WTC11 (cell line): ENCODE results near the gene NPAS3. TPM values are rescaled to one million over a fixed set of nuclear protein-coding genes. Genes with fewer than 3 reads are reported as not detected.

Experiments used
- ATAC-seq: fragments of 200-7000 bp; cut with Tn5 transposase; 2 replicates; pipeline ENCODE4 v1.10.0; 2021; ENCODE audit warnings: mild to moderate bottlenecking, moderate library complexity
- CTCF ChIA-PET: fragments of 300-600 bp; sonication (Branson Sonifier 250); formaldehyde crosslinking; loops from one replicate; lab custom pipeline; 2021; ENCODE audit warnings: antibody characterized with exemption; lab: Charles Lee
- POLR2A ChIA-PET: fragments of 350-600 bp; sonication (Branson Sonifier 250); formaldehyde crosslinking; loops from one replicate; lab custom pipeline; 2021; ENCODE audit warnings: antibody characterized with exemption; lab: Charles Lee
- DNase-seq: peaks from one replicate; pipeline ENCODE4 v3.0.0; 2021; ENCODE audit warnings: low spot score
- H3K27ac Mint-ChIP-seq: 2 replicates; pipeline ENCODE4 v1.8.0; 2021; ENCODE audit warnings: mixed read lengths
- H3K27me3 Mint-ChIP-seq: 2 replicates; pipeline ENCODE4 v1.8.0; 2021; ENCODE audit warnings: low read depth, mild to moderate bottlenecking, moderate library complexity, mixed read lengths
- H3K36me3 Mint-ChIP-seq: 2 replicates; pipeline ENCODE4 v1.8.0; 2021; ENCODE audit warnings: mixed read lengths
- H3K4me1 Mint-ChIP-seq: 2 replicates; pipeline ENCODE4 v1.8.0; 2022; ENCODE audit warnings: mixed read lengths
- H3K4me3 Mint-ChIP-seq: 2 replicates; pipeline ENCODE4 v1.8.0; 2021; ENCODE audit warnings: mild to moderate bottlenecking, moderate library complexity, mixed read lengths
- H3K9me3 Mint-ChIP-seq: 2 replicates; pipeline ENCODE4 v1.8.0; 2021; ENCODE audit warnings: mixed read lengths
- ATF2 ChIP-seq: sonication (generic); formaldehyde crosslinking; IDR thresholded peaks from 2 replicates; pipeline ENCODE4 v1.8.1; 2022; ENCODE audit warnings: low read depth, missing genetic modification reagents, borderline replicate concordance
- CBFB ChIP-seq: sonication (generic); formaldehyde crosslinking; IDR thresholded peaks from 2 replicates; pipeline ENCODE4 v1.8.1; 2022; ENCODE audit warnings: mild to moderate bottlenecking, low read depth, missing genetic modification reagents
- FOXP4 ChIP-seq: sonication (generic); formaldehyde crosslinking; IDR thresholded peaks from 2 replicates; pipeline ENCODE4 v1.8.0; 2022; ENCODE audit warnings: mild to moderate bottlenecking, missing genetic modification reagents
- HMGA2 ChIP-seq: fragments of 250-450 bp; sonication (Bioruptor Pico); IDR thresholded peaks from 2 replicates; pipeline ENCODE4 v1.4.0; 2021; ENCODE audit warnings: mild to moderate bottlenecking, moderate library complexity
- JUN ChIP-seq: sonication (generic); formaldehyde crosslinking; IDR thresholded peaks from 2 replicates; pipeline ENCODE4 v1.8.0; 2023; ENCODE audit warnings: mild to moderate bottlenecking, missing genetic modification reagents
- MYBL2 ChIP-seq: sonication (generic); formaldehyde crosslinking; IDR thresholded peaks from 2 replicates; pipeline ENCODE4 v1.8.1; 2023; ENCODE audit warnings: mild to moderate bottlenecking, moderate library complexity, missing genetic modification reagents
- NFATC4 ChIP-seq: fragments of 250-450 bp; sonication (Bioruptor Pico); IDR thresholded peaks from 2 replicates; pipeline ENCODE4 v1.9.0; 2021; ENCODE audit warnings: mild to moderate bottlenecking
- NR3C1 ChIP-seq: sonication (generic); formaldehyde crosslinking; conservative IDR thresholded peaks from 2 replicates; pipeline ENCODE4 v1.8.1; 2023; ENCODE audit warnings: low read depth, mild to moderate bottlenecking, missing genetic modification reagents
- OVOL2 ChIP-seq: fragments of 250-450 bp; sonication (Bioruptor Pico); IDR thresholded peaks from 2 replicates; pipeline ENCODE4 v1.9.0; 2021; ENCODE audit warnings: mild to moderate bottlenecking, borderline replicate concordance
- PRRX2 ChIP-seq: fragments of 250-450 bp; sonication (Bioruptor Pico); IDR thresholded peaks from 2 replicates; pipeline ENCODE4 v1.8.0; 2021; ENCODE audit warnings: mild to moderate bottlenecking
- SMAD3 ChIP-seq: sonication (generic); formaldehyde crosslinking; IDR thresholded peaks from 2 replicates; pipeline ENCODE4 v1.8.0; 2022; ENCODE audit warnings: missing genetic modification reagents, mild to moderate bottlenecking, borderline replicate concordance
- SMAD4 ChIP-seq: sonication (generic); formaldehyde crosslinking; IDR thresholded peaks from 2 replicates; pipeline ENCODE4 v1.8.0; 2022; ENCODE audit warnings: mild to moderate bottlenecking, missing genetic modification reagents
- ZBTB21 ChIP-seq: sonication (generic); formaldehyde crosslinking; IDR thresholded peaks from 2 replicates; pipeline ENCODE4 v1.8.1; 2023; ENCODE audit warnings: mild to moderate bottlenecking, missing genetic modification reagents, borderline replicate concordance
- ZMAT4 ChIP-seq: fragments of 250-450 bp; sonication (Bioruptor Pico); IDR thresholded peaks from 2 replicates; pipeline ENCODE4 v1.9.0; 2021; ENCODE audit warnings: mild to moderate bottlenecking
- ZNF121 ChIP-seq: sonication (generic); formaldehyde crosslinking; IDR thresholded peaks from 2 replicates; pipeline ENCODE4 v1.8.0; 2023; ENCODE audit warnings: missing genetic modification reagents
- ZNF263 ChIP-seq: sonication (generic); formaldehyde crosslinking; IDR thresholded peaks from 2 replicates; pipeline ENCODE4 v1.8.1; 2022; ENCODE audit warnings: low read depth, mild to moderate bottlenecking, moderate library complexity, missing genetic modification reagents
- ZNF317 ChIP-seq: sonication (generic); formaldehyde crosslinking; IDR thresholded peaks from 2 replicates; pipeline ENCODE4 v1.8.1; 2023; ENCODE audit warnings: low read depth, mild to moderate bottlenecking, moderate library complexity, missing genetic modification reagents, borderline replicate concordance
- ZNF425 ChIP-seq: fragments of 250-450 bp; sonication (Bioruptor Pico); conservative IDR thresholded peaks from 2 replicates; pipeline ENCODE4 v1.9.0; 2021; ENCODE audit warnings: mild to moderate bottlenecking
- ZNF512 ChIP-seq: sonication (generic); formaldehyde crosslinking; IDR thresholded peaks from 2 replicates; pipeline ENCODE4 v1.8.1; 2022; ENCODE audit warnings: missing genetic modification reagents, borderline replicate concordance
- ZNF532 ChIP-seq: fragments of 250-450 bp; sonication (Bioruptor Pico); IDR thresholded peaks from 2 replicates; pipeline ENCODE4 v1.9.0; 2021; ENCODE audit warnings: mild to moderate bottlenecking, borderline replicate concordance
- total RNA-seq: library from RNA; stranded (reverse); gene quantifications from 3 replicates; pipeline ENCODE4 v1.2.3, GENCODE V29; 2021

Gene NPAS3
- total RNA-seq, 1 experiment from 2014 or later, result 3.2 TPM

GRCh38 chr14:32898876-32899275 lies 39.8 kb upstream of the NPAS3 start:
- DNase-seq, result no peak
- Mint-ChIP-seq H3K9me3 (no peaks in the 10 kb centered on the region), H3K36me3 (no peaks in the 10 kb centered on the region), H3K27me3 (no peaks in the 10 kb centered on the region), H3K27ac (no peak overlapping the region), H3K4me1 (peaks cover 15% of the 10 kb centered on the region), H3K4me3 (no peak overlapping the region)
- no peak for TF ChIP-seq ZNF532 (CRISPR knock-in tag)
- TF ChIP-seq HMGA2 (CRISPR knock-in tag), result no peak
- ChIA-PET CTCF (no interaction called here), POLR2A (no interaction called here)
- ATAC-seq, result no peak

- DNase-seq, result no peak
- Mint-ChIP-seq H3K4me1 (peaks cover 15% of the 10 kb centered on the region), H3K9me3 (no peaks in the 10 kb centered on the region), H3K4me3 (no peak overlapping the region), H3K27ac (no peak overlapping the region), H3K27me3 (no peaks in the 10 kb centered on the region), H3K36me3 (no peaks in the 10 kb centered on the region)
- ChIA-PET POLR2A (no interaction called here), CTCF (no interaction called here)
- ATAC-seq, result no peak
- TF ChIP-seq NR3C1 (CRISPR knock-in tag) (no peak), ZNF512 (CRISPR knock-in tag) (no peak), SMAD4 (CRISPR knock-in tag) (no peak), NFATC4 (CRISPR knock-in tag) (no peak), ZMAT4 (CRISPR knock-in tag) (no peak), FOXP4 (CRISPR knock-in tag) (no peak), HMGA2 (CRISPR knock-in tag) (no peak), ZNF317 (no peak), ZBTB21 (CRISPR knock-in tag) (no peak), MYBL2 (CRISPR knock-in tag) (no peak), ZNF121 (no peak), PRRX2 (CRISPR knock-in tag) (no peak), ATF2 (CRISPR knock-in tag) (no peak), ZNF263 (CRISPR knock-in tag) (no peak), OVOL2 (CRISPR knock-in tag) (no peak), JUN (no peak), SMAD3 (no peak), CBFB (CRISPR knock-in tag) (no peak), ZNF425 (CRISPR knock-in tag) (no peak)
These were observed 38.1 kb upstream of the NPAS3 start for GRCh38 chr14:32900547-32900946.
